HG03064 (cell line): ENCODE measurements around the gene PDE10A.
"Not testable (repeated sequence)": the region's sequence is repeated elsewhere in the genome, so short reads cannot be mapped to it uniquely, and the experiment has no call there.

Experiments
- ATAC-seq: cut with Tn5 transposase; IDR thresholded peaks from one replicate; pipeline ENCODE4 v1.9.1; 2021; ENCODE audit warnings: low read depth; ENCODE audit not compliant: unreplicated experiment

The PDE10A gene

DNA sequence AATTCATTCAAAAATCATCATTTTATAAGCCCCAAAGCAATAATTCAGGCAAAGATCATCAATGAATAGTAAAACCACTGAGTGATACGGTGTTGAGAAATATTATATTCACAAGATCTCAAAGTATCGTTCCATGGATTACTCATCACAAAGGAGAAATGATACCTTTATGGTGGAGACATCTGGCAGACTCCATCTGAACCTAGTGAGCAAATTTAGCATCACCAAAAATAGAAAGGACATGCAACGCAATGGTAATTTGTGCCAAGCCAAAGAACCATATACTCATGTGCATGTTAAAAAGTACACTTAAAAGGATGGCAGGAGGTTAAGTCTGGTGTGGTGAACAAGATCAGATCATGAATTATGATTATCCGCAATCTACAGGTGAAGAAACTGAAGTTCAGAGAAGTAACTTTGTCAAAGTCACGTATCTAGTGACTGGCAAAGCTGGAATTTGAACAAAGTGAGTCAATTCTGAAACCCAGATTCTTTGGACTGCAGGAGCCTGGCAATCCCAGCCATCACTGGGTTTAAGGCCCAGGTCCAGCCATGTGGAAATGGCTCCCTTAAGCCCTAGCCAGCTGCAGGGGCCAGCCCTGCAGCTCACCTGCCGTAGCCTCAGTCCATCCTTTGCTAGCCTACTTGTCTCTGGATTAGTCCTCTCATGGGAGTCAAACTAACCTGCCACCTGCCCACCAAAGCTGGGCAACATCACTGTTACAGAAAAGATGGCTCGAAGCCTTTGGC, 68.3 kb downstream of the PDE10A start:
- ATAC-seq: no peak

- not testable (repeated sequence) for ATAC-seq
These were observed 70.1 kb downstream of the PDE10A start for GRCh38 chr6:165592947-165593346.

DNA sequence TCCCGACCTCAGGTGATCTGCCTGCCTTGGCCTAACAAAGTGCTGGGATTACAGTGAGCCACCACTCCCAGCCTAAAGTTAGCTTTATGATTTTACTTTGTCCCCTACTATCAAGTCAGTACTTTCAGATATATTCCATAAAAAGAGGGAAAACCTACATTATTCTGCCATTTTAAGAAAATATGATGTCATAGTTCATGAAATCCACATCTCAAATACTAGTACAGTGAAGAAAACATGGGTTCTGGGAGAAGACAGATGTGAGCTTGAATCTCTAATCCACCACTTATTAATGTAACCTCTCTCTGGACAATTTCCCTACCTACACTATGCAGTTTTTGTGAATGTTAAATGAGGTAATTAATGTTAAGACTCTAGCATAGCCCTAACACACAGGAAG, 74.5 kb downstream of the PDE10A start:
- no peak for ATAC-seq

GRCh38 chr6:165587206-165587605, 75.8 kb downstream of the PDE10A start:
- ATAC-seq: no peak

- ATAC-seq: no peak
These were observed 76.3 kb downstream of the PDE10A start for GRCh38 chr6:165586706-165587105.

DNA sequence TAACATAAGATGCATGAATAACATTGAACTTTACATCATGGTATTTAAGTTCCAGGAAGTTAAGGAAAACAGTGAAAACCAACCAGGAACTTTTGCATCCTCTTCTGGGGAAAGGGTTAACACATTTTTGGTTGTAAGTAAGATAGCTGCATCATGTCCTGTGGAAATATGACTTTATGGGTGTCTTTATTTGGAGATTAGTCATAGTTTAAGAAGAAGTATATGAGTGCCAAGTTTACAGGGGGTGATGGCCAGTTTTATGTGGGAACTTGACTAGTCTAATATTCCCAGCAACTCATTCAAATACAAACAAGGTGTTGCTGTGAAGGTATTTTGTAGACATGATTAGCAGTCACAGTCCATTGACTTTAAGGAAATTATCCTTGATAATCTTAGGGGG, 78.0 kb downstream of the PDE10A start:
- no peak for ATAC-seq

- no peak for ATAC-seq
These were observed 78.5 kb downstream of the PDE10A start for GRCh38 chr6:165584541-165584940.

DNA sequence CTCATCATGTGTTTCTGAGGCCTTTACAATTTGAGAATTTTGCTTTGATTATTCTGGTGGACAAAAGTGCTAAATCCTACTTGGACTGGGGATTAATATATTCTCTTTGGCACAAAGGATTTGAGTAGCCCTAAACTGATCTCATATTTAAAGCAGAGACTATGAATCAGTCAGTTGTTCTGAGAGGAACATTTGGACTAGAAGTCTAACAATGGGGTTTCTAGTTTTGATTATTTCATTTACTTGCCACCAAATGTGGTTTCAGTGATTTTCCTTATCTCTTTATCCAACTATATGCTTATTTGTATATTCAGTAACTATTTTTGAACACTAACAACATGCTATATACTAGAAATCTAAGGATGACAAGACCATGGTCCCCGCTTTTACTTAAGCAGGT, 81.4 kb downstream of the PDE10A start:
- no peak for ATAC-seq

DNA sequence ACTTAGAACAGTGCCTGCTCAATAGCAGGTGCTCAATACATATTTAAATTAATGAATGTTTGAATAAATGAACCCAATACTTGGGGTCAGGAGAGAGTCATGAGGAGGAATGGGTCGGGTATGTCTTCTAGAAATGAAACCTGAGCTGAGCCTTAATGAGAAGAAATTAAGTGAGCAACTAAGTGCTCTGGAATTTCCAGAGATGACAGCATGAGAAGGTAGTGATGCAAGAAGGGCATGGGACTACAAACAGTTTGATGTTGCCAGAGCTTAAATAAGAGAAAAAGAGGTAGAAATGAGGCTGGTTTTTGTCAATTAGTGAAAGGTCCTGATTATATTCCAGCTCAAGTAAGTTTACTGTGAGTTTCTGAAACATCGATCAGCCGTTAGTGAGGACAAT, 82.9 kb downstream of the PDE10A start:
- no peak for ATAC-seq

DNA sequence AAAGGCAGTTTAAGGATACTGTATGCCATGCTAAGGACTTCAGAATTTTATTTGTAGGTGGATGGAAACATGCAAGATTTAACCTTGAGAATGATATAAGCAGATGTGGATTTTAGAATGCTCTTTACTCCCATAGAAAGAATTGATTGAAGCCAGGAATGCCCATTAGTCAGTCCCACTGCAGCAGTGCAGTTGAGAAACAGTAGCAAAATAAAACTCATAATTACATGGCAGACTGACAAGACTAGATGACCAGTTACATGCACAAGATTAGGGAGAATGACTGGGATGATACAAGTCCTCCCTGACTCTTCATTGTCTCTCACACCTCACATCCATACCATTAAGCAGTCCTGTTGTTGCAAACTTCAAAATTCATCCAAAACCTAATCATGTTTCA, 83.9 kb downstream of the PDE10A start:
- ATAC-seq: no peak

- no peak for ATAC-seq
These were observed 85.5 kb downstream of the PDE10A start for GRCh38 chr6:165577556-165577955.

GRCh38 chr6:165575158-165575549, 87.9 kb downstream of the PDE10A start:
- ATAC-seq: no peak

DNA sequence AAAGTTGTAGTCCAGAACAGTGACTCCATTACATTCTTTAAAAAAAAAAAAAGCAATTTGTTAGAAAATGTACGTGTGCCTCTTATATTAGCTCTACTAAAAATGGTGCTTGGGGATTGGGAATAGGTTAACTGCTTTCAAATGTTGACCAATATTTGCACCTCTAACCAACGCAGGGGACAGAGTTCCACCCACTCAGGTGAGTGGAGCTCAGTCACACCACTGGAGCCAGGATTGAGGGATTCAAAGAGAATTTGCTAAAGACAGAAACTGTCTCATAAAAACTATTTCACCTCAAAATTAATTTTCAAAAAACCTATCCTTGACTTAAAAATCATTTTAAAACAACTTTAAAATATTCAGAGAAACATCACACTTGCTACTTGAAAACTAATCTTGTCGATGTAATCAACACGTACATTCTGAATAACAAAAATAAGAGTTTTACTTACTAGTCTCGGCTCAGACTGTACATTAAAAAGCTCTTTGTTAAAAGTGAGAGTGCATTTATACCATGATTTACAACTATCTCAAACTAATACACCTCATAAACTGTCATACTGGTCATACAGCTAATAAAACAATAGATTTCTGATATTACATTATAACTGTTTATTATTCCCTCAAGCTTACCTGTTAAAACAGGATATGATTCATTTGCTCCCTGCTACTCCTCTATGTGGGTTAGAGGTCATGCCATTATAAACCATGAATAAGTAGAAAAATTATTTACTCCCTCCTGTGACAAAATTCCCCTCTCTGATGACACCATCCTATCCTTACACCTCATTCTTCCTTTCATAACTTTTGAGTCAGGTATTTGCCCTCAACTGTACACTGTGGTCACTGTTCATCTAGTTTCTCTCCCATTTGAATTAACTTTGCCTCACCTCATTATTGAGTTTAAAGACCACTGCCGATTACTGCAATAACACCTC, 88.6 kb downstream of the PDE10A start:
- ATAC-seq: no peak

- ATAC-seq: no peak
These were observed 89.4 kb downstream of the PDE10A start for GRCh38 chr6:165573671-165574070.

- ATAC-seq: peak; percentile 78
These were observed 91.3 kb downstream of the PDE10A start for GRCh38 chr6:165571721-165572132.

DNA sequence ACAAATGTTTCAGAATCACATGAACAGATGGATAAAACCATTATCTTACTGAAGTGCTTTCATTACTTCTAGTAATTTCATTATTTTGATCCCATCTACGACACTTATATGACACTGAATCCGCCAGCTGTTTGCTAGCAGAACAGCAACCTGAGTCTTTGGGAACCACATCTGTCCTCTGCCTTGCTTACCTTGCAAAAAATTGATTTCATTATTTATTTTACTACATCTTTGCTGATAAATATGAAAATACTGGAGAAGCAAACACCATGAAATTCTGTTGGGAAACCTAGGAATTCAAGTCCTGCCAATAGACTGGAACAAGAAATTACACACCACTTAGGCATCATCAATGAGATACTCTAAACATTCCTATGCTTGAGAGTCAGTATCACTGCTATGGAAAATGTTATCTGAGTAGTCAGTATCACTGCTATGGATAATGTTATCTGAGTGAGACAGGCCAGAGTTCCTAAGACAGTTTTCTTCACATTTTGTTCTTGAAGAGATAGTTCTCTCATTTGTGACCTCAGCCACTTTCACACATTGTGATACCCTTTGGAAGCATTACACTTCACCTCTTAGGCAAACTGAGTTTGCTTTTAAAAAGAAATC, 91.9 kb downstream of the PDE10A start:
- ATAC-seq: peak; percentile 13

DNA sequence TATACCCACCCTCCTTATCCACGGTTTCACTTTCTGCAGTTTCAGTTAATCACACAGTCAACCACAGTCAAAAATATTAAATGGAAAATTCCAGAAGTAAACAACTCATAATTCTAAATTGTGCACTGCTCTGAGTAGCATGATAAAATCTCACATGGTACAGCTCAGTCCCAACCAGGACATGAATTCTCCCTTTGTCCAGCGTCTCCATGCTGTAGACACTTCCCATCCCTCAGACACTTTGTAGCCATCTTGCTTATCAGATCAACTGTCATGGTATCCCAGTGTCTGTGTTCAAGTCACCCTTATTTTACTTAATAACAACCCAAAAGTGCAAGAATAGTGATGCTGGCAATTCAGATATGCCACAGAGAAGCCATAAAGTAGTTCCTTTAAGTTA, 94.7 kb downstream of the PDE10A start:
- no peak for ATAC-seq

DNA sequence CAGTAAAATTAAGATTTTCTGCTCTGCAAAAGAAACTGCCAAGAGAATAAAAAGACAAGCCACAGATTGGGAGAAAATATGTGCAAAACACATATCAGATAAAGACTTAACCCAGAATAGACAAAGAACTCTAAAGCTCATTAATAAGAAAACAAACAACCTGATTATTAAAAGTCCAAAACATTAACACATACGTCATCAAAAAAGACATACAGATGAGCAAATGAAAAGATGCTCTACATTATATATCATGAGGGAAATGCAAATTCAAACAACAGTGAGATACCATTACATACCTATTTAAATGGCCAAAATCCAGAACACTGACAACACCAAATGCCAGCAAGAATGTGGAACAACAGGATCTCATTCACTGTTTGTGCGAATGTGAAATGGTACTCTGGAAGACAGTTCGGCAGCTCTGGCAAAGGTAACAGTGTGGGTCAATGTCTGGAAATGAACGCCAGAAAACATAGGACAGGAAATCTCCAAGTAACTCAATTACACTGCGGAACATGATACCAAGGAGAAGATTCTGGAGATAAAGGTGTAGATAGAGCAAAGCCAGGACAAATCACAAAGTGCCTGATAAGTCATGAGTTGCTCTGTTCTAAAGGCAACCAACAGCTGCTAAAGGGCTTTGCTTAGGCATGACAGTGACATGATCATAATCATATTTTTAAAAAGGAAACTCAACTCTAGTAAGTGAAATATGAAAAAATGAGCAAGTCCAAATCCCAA, 96.8 kb downstream of the PDE10A start:
- ATAC-seq: no peak

- ATAC-seq: no peak
These were observed 100.5 kb downstream of the PDE10A start for GRCh38 chr6:165562421-165563090.

DNA sequence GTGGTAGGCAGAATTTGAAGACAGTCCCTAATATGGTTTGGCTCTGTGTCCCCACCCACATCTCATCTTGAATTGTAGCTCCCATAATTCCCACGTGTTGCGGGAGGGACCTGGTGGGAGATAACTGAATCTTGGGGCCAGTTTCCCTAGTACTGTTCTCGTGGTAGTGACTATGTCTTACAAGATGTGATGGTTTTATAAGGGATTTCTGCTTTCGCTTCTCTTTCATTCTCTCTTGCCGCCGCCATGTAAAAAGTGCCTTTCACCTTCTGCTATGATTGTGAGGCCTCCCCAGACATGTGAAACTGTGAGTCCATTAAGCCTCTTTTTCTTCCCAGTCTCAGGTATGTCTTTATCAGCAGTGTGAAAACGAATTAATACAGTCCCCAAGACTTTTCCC, 103.4 kb downstream of the PDE10A start:
- ATAC-seq: no peak
